ENCODE data around the gene CELF5.

- TF ChIP-seq CTCF (IDR thresholded peaks at IDR 0.05): no peak
- TF ChIP-seq, protein P1, sequence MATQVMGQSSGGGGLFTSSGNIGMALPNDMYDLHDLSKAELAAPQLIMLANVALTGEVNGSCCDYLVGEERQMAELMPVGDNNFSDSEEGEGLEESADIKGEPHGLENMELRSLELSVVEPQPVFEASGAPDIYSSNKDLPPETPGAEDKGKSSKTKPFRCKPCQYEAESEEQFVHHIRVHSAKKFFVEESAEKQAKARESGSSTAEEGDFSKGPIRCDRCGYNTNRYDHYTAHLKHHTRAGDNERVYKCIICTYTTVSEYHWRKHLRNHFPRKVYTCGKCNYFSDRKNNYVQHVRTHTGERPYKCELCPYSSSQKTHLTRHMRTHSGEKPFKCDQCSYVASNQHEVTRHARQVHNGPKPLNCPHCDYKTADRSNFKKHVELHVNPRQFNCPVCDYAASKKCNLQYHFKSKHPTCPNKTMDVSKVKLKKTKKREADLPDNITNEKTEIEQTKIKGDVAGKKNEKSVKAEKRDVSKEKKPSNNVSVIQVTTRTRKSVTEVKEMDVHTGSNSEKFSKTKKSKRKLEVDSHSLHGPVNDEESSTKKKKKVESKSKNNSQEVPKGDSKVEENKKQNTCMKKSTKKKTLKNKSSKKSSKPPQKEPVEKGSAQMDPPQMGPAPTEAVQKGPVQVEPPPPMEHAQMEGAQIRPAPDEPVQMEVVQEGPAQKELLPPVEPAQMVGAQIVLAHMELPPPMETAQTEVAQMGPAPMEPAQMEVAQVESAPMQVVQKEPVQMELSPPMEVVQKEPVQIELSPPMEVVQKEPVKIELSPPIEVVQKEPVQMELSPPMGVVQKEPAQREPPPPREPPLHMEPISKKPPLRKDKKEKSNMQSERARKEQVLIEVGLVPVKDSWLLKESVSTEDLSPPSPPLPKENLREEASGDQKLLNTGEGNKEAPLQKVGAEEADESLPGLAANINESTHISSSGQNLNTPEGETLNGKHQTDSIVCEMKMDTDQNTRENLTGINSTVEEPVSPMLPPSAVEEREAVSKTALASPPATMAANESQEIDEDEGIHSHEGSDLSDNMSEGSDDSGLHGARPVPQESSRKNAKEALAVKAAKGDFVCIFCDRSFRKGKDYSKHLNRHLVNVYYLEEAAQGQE (IDR thresholded peaks at IDR 0.05; ENCODE audit: insufficient read depth in 1 of 2, low read depth in 2 of 2, low read length in 1 of 2): no peak
Observed at GRCh38 chr19:3333662-3334061, 109.2 kb downstream of the CELF5 start.
